HepG2 (cell line): ENCODE results near the gene TMEM53. TPM values are rescaled to one million over a fixed set of nuclear protein-coding genes. Genes with fewer than 3 reads are reported as not detected.

Experiments used
- ATAD3A ChIP-seq: sonication (generic); formaldehyde crosslinking; IDR thresholded peaks from 2 replicates; pipeline ENCODE4 v1.4.0; 2020; ENCODE audit warnings: missing genetic modification reagents
- CREB1 ChIP-seq, 2 experiments: fragments of 450-650 bp in 1 of 2; IDR thresholded peaks; 2 replicates each; pipeline ENCODE4 v1.6.1; 2016 to 2017; ENCODE audit warnings: control low read depth in 1 of 2, mild to moderate bottlenecking in 1 of 2, missing compliant biosample characterization in 1 of 2, missing genetic modification characterization in 1 of 2
- DPF2 ChIP-seq: sonication (generic); formaldehyde crosslinking; IDR thresholded peaks from 2 replicates; pipeline ENCODE4 v1.4.0; 2020; ENCODE audit warnings: mild to moderate bottlenecking, low read depth, missing genetic modification reagents, borderline replicate concordance
- ETV5 ChIP-seq: IDR thresholded peaks from 2 replicates; pipeline ENCODE4 v1.6.1; 2018; ENCODE audit warnings: missing biosample characterization, missing genetic modification reagents, inconsistent platforms, borderline replicate concordance
- IKZF4 ChIP-seq: sonication (generic); formaldehyde crosslinking; IDR thresholded peaks from 2 replicates; pipeline ENCODE4 v1.5.1; 2020; ENCODE audit warnings: borderline replicate concordance, mild to moderate bottlenecking, low read depth, missing genetic modification reagents; ENCODE audit errors: not compliant biosample characterization
- MAFF ChIP-seq: IDR thresholded peaks from 2 replicates; pipeline ENCODE4 v1.6.1; 2011; ENCODE audit warnings: low read depth, low read length, improper control_type of control experiment
- MEF2D ChIP-seq: sonication (generic); formaldehyde crosslinking; IDR thresholded peaks from 2 replicates; pipeline ENCODE4 v1.5.1; 2020; ENCODE audit warnings: mild to moderate bottlenecking, missing genetic modification reagents
- NFYC ChIP-seq: IDR thresholded peaks from 2 replicates; pipeline ENCODE4 v1.6.1; 2016; ENCODE audit warnings: missing genetic modification reagents, missing compliant biosample characterization
- NR3C1 ChIP-seq: sonication (generic); formaldehyde crosslinking; IDR thresholded peaks from 2 replicates; pipeline ENCODE4 v1.4.0; 2020; ENCODE audit warnings: missing genetic modification reagents
- SMAD3 ChIP-seq: sonication (generic); formaldehyde crosslinking; IDR thresholded peaks from 2 replicates; pipeline ENCODE4 v1.4.0; 2020; ENCODE audit warnings: missing genetic modification reagents
- TBX2 ChIP-seq: sonication (generic); formaldehyde crosslinking; IDR thresholded peaks from 2 replicates; pipeline ENCODE4 v1.5.0; 2020; ENCODE audit warnings: missing genetic modification reagents, mild to moderate bottlenecking, borderline replicate concordance
- ZBTB37 ChIP-seq: sonication (generic); formaldehyde crosslinking; IDR thresholded peaks from 2 replicates; pipeline ENCODE4 v1.4.0; 2020; ENCODE audit warnings: mild to moderate bottlenecking, missing genetic modification reagents
- ZMYM2 ChIP-seq: sonication (generic); formaldehyde crosslinking; IDR thresholded peaks from 2 replicates; pipeline ENCODE4 v1.8.0; 2022; ENCODE audit warnings: mild to moderate bottlenecking, missing genetic modification reagents
- ZNF143 ChIP-seq: sonication (generic); formaldehyde crosslinking; IDR thresholded peaks from 2 replicates; pipeline ENCODE4 v1.4.0; 2020; ENCODE audit warnings: missing genetic modification reagents
- ZNF235 ChIP-seq: sonication (generic); formaldehyde crosslinking; IDR thresholded peaks from 2 replicates; pipeline ENCODE4 v1.8.1; 2023; ENCODE audit warnings: mild to moderate bottlenecking, missing genetic modification reagents, borderline replicate concordance
- ZNF24 ChIP-seq: fragments of 450-650 bp; IDR thresholded peaks from 2 replicates; pipeline ENCODE4 v1.6.1; 2017; ENCODE audit warnings: antibody characterized with exemption, mild to moderate bottlenecking
- ZNF407 ChIP-seq: sonication (generic); formaldehyde crosslinking; IDR thresholded peaks from one replicate; pipeline ENCODE4 v1.5.1; 2020; ENCODE audit warnings: mild to moderate bottlenecking, missing genetic modification reagents; ENCODE audit errors: not compliant biosample characterization
- ZNF44 ChIP-seq: sonication (generic); formaldehyde crosslinking; IDR thresholded peaks from 2 replicates; pipeline ENCODE4 v1.5.1; 2020; ENCODE audit warnings: mild to moderate bottlenecking, missing genetic modification reagents
- ZNF451 ChIP-seq: sonication (generic); formaldehyde crosslinking; IDR thresholded peaks from 2 replicates; pipeline ENCODE4 v1.5.0; 2020; ENCODE audit warnings: mild to moderate bottlenecking, missing genetic modification reagents
- ZSCAN21 ChIP-seq: sonication (generic); formaldehyde crosslinking; IDR thresholded peaks from 2 replicates; pipeline ENCODE4 v1.8.0; 2022; ENCODE audit warnings: mild to moderate bottlenecking, missing genetic modification reagents, moderate library complexity, borderline replicate concordance
- polyA plus RNA-seq, 8 experiments: library from polyadenylated mRNA; depleted of rRNA in 3 of 8; stranded (reverse) in 7 of 8; unstranded in 1 of 8; fragments of >200 nt; fragmentation: Illumina TruSeq in 4 of 8; extraction: Trizol in 4 of 8; gene quantifications; 2 replicates each; pipeline versions ENCODE4 v1.2.1 to v1.2.3, GENCODE V29; 2011 to 2016; ENCODE audit warnings: low read depth in 4 of 8, missing spikeins in 1 of 8, mixed read lengths in 1 of 8; ENCODE audit not compliant: insufficient read depth in 1 of 8
- total RNA-seq, 5 experiments: library from RNA; depleted of rRNA; stranded (reverse); fragments of >200 nt; fragmentation: Illumina TruSeq; extraction: Trizol; gene quantifications; 2 replicates each; pipeline ENCODE4 v1.2.3, GENCODE V29; 2016; ENCODE audit warnings: low read depth in 1 of 5

Gene TMEM53
- total and polyA plus RNA-seq, 2 of the 13 experiments (the other 11 are each of a cell fraction or from before 2014, with no cell fraction given), result 12.6 to 20.2 TPM

DNA sequence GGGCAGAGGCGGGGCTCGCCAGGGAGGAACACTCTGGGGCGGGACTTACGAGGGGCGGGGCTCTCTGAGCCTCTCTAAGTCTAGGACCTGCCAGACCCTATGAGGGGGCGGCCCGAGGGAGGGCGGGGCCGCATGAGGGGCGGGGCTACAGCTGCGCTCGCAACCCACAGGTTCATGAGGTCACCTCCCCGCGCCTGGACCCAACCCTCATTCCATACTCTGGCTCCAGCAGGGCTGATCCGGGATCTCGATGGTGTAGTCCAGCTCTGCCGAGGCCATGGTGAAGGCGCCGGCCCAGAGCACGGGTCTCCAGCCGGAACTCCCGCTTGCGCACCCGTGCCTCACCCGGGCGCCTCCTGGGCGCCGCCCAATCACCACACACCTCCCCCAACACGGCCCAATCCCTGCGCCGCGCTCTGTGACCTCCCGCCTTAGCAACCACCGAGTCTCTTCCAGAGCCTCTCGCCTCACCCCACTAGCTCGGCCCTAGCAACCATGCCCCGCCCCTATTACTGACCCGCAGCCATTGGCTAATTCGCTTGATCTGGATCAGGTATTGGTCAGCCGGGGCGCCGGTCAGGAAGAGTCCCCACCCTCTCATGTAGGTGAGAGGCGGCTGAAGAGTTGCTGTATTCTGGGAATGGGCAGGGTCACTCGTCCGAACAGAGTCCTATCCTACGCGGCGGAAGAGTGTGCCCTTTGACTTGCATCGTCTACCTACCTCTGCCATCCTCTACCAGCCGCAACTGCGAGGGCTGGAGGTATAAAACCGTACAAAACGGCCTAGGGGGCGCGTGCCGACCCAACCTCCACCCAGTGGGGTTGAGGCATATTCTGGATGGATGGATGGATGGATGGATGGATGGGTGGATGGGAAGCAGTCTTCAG is at the start of gene TMEM53, which contains the start of gene ARMH1 (continued):
- TF ChIP-seq ZNF407 (CRISPR knock-in tag) (peak; percentile 48), MAFF (no peak), ZSCAN21 (CRISPR knock-in tag) (peak; percentile 74; the same call in 1 of the 2 replicates), ZNF451 (no peak), NR3C1 (no peak), ETV5 (no peak; the same call in 1 of the 2 replicates), ZNF143 (CRISPR knock-in tag) (no peak), ZNF235 (0 out of 2 replicates have a peak, but pooled peaks have one; percentile 38), ZNF24 (no peak), IKZF4 (CRISPR knock-in tag) (no peak), ZNF44 (0 out of 2 replicates have a peak, but pooled peaks have one; percentile 75), ATAD3A (CRISPR knock-in tag) (no peak), MEF2D (peak; percentile 65), DPF2 (no peak), ZMYM2 (CRISPR knock-in tag) (no peak), TBX2 (peak; percentile 86), NFYC (peak; percentile 97), SMAD3 (CRISPR knock-in tag) (0 out of 2 replicates have a peak, but pooled peaks have one; percentile 47), ZBTB37 (CRISPR knock-in tag) (no peak), CREB1 (IDR thresholded peaks at IDR 0.05) (peak; percentile 84), CREB1 (CRISPR knock-in tag; IDR thresholded peaks at IDR 0.05) (peak; percentile 93)
